Immature natural killer cell (primary cell): Measurements from ENCODE around the gene B9D1. TPM values are rescaled to one million over a fixed set of nuclear protein-coding genes. Genes with fewer than 3 reads are reported as not detected.

Experiments used
- DNase-seq, 3 donors: peaks; one replicate each; pipeline ENCODE4 v3.0.0; 2022; ENCODE audit warnings: mixed read lengths in 1 of 3
- H3K27ac Mint-ChIP-seq, 6 donors: one replicate each; pipeline ENCODE4 v1.8.0; 2020; ENCODE audit warnings: mixed read lengths in 6 of 6, mild to moderate bottlenecking in 5 of 6, inconsistent platforms in 4 of 6, moderate library complexity in 3 of 6
- H3K27me3 Mint-ChIP-seq, 3 donors: one replicate each; pipeline ENCODE4 v1.8.0; 2020 to 2021; ENCODE audit warnings: low read depth in 3 of 3, mild to moderate bottlenecking in 3 of 3, mixed read lengths in 3 of 3, moderate library complexity in 3 of 3, inconsistent platforms in 1 of 3
- H3K36me3 Mint-ChIP-seq, 3 donors: one replicate each; pipeline ENCODE4 v1.8.0; 2020; ENCODE audit warnings: mixed read lengths in 3 of 3, inconsistent platforms in 2 of 3, mild to moderate bottlenecking in 2 of 3
- H3K4me1 Mint-ChIP-seq, 2 donors: one replicate each; pipeline ENCODE4 v1.8.0; 2020; ENCODE audit warnings: inconsistent platforms in 2 of 2, mild to moderate bottlenecking in 2 of 2, mixed read lengths in 2 of 2, moderate library complexity in 1 of 2
- H3K4me3 Mint-ChIP-seq, 5 donors: one replicate each; pipeline ENCODE4 v1.8.0; 2020; ENCODE audit warnings: mild to moderate bottlenecking in 5 of 5, mixed read lengths in 5 of 5, inconsistent platforms in 3 of 5, moderate library complexity in 3 of 5
- H3K9me3 Mint-ChIP-seq, 6 donors: one replicate each; pipeline ENCODE4 v1.8.0; 2020; ENCODE audit warnings: mild to moderate bottlenecking in 6 of 6, mixed read lengths in 6 of 6, inconsistent platforms in 4 of 6, moderate library complexity in 3 of 6
- polyA plus RNA-seq, 3 donors: library from polyadenylated mRNA; unstranded; fragments of 300-500 nt; fragmentation: Illumina TruSeq; gene quantifications; one replicate each; pipeline ENCODE4 v1.2.3, GENCODE V29; 2021

Gene B9D1
- polyA plus RNA-seq, 3 donors from 2014 or later = 2.5 to 4.4 (median 2.5) TPM

GRCh38 chr17:19296786-19297778 is 65.4 kb downstream of the B9D1 start:
- Mint-ChIP-seq H3K27ac (peak overlapping the region in 1 of 6 donors; percentile 14), H3K36me3 (no peaks in the 10 kb centered on the region), H3K9me3 (no peaks in the 10 kb centered on the region), H3K27me3 (peaks cover 0 to 1% (median 0%) of the 10 kb centered on the region in 3 donors), H3K4me3 (no peak overlapping the region), H3K4me1 (no peaks in the 10 kb centered on the region)
- no peak for DNase-seq

- no peak overlapping the region for H3K27ac Mint-ChIP-seq
- H3K4me1 Mint-ChIP-seq = peaks cover 2 to 4% of the 10 kb centered on the region in 2 donors
- no peak overlapping the region for H3K4me3 Mint-ChIP-seq
- H3K27me3 Mint-ChIP-seq = peaks cover 0 to 5% (median 0%) of the 10 kb centered on the region in 3 donors
- no peak for DNase-seq
- peaks cover 0 to 3% (median 0%) of the 10 kb centered on the region in 3 donors for H3K36me3 Mint-ChIP-seq
- H3K9me3 Mint-ChIP-seq = no peaks in the 10 kb centered on the region
Measured at GRCh38 chr17:19295473-19296135, 66.9 kb downstream of the B9D1 start.

- Mint-ChIP-seq H3K36me3 (peaks cover 0 to 3% (median 0%) of the 10 kb centered on the region in 3 donors), H3K4me1 (peaks cover 9 to 13% of the 10 kb centered on the region in 2 donors), H3K9me3 (no peaks in the 10 kb centered on the region), H3K4me3 (no peak overlapping the region), H3K27ac (no peak overlapping the region), H3K27me3 (peaks cover 0 to 5% (median 0%) of the 10 kb centered on the region in 3 donors)
- no peak for DNase-seq
Measured at GRCh38 chr17:19294443-19294842, 68.1 kb downstream of the B9D1 start.

Other genes with a start within 250 kb of the B9D1 start
- gene GRAPL, start 235.1 kb downstream of the B9D1 start, polyA plus RNA-seq = not detected
- 1 to 10 TPM in 1 of 3 donors, under 1 TPM in 1, not detected in 1; 0.84 to 8.1 TPM for gene EPN2, start 125.4 kb downstream of the B9D1 start, polyA plus RNA-seq
- 10 to 100 TPM in 1 of 3 donors, 1 to 10 TPM in 2; 3.4 to 23.0 (median 7.3) TPM for gene MAPK7, start 15.8 kb upstream of the B9D1 start, polyA plus RNA-seq
- under 1 TPM in 1 of 3 donors, not detected in 2; 0.18 TPM for gene MFAP4, start 24.5 kb upstream of the B9D1 start, polyA plus RNA-seq
- not detected for gene RNF112, start 48.5 kb upstream of the B9D1 start, polyA plus RNA-seq
- under 1 TPM in 1 of 3 donors, not detected in 2; 0.14 TPM for gene SLC47A1, start 171.1 kb upstream of the B9D1 start, polyA plus RNA-seq